CD4-positive, alpha-beta T cell treated with Interleukin-10 for 1 hour (primary cell): ENCODE data around the gene PPP1CC.
"Not testable (repeated sequence)": the region's sequence is repeated elsewhere in the genome, so short reads cannot be mapped to it uniquely, and the experiment has no call there.

Experiments
- DNase-seq: peaks from one replicate; pipeline ENCODE4 v3.0.0-alpha.2; 2020

Gene PPP1CC

DNA sequence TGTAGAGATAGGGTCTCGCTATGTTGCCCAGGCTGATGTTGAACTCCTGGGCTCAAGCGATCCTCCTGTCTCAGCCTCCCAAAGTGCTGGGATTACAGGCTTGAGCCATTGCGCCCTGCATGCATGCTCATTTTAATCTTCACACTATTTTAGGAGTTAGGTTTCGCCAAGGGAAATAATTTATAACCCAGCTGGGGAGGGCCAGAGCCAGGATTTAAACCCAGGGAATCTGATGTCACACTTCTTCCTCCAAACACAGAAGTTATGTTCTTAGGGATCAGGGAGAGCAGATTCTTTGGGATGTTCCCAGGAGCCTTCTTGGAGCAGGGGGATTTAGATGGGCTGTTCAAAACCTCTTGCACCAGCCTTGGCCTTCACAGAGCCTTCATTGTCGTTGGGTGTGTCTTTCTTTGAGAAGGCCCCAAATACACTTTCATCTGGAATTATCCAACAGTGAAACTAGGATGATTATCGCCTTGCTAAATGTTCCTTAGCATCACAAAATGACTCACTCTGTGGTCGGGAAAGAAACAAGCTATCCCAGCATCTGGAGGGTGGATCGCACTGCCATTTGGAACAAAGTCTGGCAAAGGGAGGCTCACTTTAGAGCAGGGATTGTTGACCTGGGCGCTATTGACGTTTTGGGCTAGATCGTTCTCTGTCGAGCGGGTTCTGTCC lies 8.2 kb upstream of the PPP1CC start:
- DNase-seq: no peak

DNA sequence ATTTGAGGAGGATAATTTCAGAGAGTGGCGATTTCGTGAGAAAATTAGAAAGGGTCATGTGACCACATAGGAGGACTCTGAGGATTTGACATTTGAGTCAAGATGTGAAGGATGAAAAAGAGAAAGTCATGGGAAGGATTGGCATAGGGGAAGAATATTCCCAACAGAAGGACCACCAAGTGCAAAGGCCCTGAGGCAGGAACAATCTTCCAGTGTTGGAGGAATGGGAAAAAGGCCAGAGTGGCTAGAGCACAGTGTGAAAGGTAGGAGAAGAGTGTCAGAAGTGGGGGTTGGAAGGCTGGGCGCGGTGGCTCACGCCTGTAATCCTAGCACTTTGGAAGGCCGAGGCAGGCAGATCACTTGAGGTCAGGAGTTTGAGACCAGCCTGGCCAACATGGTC lies 3.9 kb upstream of the PPP1CC start:
- no peak for DNase-seq

DNA sequence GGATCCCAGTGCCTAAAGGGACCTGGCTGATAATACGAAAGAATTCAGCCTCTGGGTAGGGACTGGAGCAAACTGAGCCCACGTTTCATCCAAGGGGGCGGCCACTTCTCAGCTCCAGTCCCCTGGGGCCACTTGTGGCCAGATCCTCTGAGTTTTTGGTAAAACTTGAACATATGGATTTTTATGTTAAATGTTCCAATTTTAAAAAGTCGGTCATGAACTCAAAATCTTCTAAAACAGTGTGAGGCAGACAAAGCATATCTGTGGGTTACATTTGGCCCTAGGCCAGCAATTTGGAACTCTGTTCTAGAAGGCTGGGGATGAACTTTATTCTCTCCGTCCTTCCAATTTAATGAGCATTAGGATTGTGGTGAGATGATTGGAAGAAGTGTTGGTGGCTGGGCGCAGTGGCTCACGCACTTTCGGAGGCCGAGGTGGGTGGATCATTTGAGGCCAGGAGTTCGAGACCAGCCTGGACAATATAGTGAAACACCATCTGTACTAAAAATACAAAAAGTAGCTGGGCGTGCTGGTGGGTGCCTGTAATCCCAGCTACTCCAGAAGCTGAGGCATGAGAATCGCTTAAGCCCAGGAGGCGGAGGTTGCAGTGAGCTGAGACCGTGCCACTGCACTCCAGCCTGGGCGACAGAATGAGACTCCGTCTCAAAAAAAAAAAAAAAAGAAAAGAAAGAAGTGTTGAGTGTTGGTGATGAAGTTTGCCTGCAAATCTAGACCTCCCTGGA lies 3.0 kb upstream of the PPP1CC start:
- no peak for DNase-seq

DNA sequence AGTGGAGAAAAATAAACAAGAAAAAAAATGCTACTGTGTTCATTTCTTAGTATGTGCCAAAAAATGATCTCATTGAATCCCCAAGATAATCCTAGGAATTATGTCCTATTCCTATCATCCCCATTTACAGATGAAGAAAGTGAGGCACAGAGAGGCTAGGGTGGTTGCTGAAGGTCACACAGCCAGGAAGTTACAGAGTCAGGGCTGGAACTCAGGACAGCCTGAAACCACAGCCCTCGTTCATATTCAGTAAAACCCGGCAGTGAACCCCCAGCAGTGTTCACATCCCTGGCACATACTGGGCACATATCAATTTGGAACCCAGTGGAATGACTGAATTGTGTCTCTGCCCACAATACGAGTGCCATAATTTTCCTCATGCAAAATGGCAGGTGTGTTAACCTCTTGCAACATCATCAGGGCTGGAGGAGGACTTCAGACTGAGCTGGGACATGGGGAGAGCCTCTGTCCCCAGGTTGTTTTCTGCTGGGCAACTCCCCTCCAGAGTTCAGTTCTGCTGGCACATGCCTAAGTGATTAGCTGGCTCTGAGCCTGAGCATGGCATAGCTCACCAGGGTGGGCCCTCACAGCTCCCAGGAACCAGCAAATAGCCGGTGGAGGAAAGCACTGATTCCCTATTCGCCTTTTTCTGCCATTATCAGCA lies 2.0 kb upstream of the PPP1CC start:
- no peak for DNase-seq

DNA sequence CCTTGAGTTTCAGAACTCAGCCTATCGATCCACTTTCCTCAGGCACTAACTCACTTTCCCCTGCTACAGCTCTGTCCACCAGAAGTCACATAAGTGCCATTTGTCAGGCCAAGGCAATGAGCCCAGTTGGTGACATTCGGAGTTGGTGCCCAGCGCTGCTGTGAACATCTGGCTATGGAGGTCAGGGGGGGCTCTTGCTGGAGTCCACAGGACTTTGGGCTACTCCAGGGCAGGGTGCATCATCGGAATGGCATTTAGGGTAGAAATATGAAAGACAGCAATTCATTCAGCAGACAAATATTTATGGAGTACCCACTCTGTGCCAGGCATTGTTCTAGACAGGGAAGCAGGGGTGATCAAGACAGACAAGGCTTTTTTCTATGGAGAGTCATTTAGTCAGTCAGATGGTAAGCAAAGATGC lies 1.5 kb upstream of the PPP1CC start:
- no peak for DNase-seq

DNA sequence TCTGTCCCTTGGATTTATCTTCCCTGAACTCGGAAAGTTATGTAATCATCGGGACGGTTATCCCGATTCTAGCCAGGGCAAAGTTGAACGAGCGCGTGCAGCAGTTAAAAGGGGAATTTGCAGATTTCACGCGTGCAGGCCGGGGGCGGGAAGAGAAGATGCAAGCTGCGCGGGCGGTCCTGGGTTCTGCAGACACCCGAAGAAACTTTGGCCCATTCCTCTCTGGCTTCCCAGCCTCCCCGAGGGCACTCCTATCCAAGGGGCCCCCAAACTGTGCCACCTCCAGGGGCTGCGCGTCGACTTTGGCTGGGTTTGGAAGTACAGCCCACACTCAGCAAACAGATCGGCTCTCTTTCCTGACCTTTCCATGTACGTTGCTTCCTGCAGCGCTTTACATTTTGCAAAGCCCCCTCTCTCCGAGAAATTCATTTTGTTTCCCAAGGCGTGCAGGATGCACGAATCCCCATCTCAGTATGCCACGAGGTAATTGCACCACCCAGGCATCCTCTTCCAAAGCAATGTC lies 941 bp upstream of the PPP1CC start:
- no peak for DNase-seq

DNA sequence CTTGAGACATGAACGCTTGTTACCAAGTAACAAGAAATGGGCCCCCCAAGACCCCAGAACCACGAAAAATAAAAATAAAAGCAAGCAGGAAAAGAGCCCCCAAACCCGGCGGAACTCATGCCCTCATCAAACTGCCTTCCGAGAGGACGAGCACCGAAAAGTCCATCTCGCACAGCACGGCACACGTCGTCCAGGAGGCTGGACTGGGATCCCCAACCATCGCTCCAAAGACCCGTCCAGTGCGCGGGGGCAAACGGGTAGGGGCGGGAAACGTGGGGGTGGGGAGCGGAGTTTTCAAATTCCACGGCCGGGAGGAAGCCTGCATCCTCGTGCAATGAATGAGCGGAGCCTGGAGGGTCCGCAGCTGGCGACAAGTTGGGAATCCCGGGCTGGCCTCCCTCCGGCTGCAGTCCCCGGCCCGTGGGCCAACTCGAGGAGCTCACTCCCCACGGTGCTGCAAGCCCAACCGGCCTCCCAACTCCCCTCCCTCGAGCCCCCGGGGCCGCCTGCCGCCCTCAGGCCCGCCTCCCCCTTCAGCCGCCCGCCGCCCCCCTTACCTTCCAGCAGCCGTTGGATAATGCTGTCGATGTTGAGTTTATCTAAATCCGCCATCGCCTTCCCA lies 484 bp downstream of the PPP1CC start:
- DNase-seq: no peak

DNA sequence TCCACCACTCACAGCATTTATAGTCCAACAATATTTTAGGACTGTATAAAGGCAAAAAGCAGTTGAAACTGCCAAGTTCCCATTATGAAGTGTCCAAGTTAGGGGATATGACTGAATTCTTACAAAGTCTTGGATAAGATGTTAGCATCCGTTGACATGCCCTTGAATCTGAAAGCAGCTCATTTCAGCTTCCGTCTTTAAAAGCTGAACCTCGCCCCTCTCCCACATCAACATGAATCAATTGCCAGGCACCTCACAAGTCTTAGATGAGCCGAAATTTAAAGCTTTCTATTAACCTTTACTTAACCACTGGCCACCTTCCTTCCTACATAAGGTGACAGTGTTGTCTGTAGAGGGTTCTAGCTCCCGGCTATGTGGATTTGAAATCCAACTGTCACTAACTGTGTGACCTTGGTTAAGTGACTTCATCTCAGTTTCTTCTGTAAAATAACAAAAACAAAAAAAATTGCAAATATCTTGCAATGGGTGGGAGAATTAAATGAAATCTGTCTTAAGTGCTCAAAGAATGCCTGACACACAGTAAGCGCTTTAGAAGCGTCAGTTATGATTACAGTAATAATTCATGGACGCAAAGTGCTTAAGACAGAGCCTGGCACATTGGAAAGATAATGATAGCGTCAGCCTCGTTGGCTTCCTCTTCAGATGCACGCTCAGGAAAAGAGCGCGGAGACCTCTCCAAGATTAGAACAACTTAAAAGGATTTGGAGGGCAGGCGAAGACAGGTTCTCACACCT lies 1.2 kb downstream of the PPP1CC start:
- DNase-seq: peak; percentile 38

DNA sequence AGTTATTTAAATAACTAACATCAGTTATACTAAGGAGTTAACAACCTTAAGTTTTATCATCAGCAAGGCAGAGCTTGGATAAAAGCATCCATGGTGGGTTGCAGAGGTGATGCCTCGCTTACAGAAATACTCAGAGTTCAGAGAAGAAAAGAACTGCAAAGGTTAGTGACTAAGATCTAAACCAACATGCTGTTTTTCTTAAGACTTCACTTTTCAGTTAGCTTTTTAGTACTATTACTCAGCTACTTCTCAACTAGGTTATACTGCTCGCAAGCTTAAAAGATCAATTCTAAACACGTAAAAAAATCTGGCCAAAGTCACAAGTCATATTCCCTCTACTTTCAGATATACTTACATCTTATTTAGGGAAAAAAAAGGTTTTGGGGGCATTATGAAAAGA lies 2.8 kb downstream of the PPP1CC start:
- no peak for DNase-seq

DNA sequence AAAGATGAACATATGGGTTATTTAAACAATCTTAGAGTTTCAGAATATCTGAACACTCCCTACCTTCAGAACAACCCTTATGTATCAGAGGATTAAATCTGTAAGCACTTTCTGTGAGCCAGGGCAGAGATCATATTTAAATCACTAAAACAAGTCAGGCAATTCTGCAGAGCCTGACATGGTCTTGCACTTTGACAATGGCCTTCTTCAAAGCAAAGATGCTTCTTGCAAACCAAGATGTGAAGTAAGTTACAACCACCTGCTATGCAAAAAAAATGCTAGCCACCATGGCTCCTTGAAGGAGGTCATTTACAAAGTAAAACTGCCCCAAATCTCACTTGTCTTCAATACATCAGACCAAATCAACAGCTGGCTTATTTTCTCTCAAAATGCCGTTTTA lies 3.2 kb downstream of the PPP1CC start:
- DNase-seq: no peak

DNA sequence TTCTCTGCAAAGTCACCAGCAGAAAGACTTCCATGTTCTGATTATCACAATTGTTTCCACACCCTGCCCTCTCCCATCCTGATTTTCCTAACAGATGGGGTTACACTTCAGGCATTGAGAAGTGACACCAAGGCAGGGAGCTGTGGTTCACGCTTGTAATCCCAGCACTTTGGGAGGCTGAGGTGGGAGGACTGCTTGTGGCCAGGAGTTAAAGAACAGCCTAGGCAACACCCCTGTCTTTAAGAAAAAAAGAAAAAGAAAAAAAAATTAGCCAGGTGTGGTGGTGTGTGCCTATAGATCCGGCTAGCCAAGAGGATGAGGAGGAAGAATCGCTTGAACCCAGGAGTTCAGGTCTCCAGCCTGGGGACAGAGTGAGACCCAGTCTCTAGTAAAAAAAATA lies 5.2 kb downstream of the PPP1CC start:
- DNase-seq: no peak

DNA sequence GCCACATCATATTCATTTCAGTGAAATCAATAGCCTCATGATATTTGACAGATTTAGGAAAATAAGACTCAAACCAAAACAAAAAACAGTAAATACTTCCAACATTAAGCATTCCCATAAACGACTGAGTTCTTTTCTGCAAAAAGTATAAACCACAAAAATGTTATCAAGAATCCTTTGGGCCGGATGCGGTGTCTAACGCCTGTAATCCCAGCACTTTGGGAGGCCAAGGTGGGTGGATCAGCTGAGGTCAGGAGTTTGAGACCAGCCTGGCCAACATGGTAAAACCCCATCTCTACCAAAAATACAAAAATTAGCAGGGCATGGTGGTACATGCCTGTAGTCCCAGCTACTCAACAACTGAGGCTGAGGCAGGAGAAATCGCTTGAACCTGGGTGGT lies 5.7 kb downstream of the PPP1CC start:
- not testable (repeated sequence) for DNase-seq

DNA sequence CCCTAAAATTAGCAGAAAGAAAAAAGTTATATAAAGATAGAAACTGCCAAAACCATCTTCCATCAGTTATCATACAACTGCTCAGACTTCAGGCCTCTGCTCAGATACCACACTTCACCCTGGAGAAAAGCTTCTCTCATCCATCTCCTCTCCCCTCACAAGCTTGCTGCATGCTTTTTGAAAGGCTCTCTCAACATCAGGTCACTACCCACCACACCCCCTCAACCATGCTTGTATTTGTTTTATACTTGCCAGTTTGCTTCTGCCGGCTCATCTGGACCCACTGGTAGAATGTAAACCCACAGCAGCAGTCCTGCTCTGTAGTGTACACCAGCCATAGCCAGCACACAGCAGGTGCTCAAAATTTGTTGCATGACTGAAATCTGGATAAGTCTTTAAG lies 8.8 kb downstream of the PPP1CC start:
- no peak for DNase-seq

DNA sequence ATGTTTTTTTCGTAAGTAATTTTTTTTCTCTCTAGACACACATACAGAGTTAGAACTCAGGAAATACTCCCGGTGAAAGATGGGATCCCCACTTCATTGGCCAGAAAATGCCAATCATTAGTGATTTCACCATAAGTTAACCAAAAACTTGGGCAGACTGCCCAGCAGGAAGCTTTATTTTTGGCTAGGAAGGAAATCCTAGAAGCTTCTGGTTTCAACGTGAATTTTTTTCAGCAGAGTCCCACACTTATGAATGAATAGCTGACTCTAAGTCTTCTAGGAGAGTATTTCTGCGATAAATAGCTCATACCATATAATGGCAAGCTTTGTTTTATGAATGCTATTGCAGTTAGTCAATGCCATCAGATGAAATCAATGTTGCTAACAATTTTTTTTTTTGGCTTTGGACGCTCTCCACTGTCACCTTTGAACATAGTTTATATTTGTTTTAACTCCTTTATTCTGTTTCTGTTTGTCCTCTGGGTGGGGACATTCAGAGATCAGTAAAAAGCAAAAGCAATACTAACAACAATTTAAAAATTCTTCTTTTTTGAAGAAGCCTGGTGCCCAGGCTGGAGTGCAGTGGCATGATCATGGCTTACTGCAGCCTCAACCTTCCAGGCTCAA lies 9.5 kb downstream of the PPP1CC start:
- no peak for DNase-seq

DNA sequence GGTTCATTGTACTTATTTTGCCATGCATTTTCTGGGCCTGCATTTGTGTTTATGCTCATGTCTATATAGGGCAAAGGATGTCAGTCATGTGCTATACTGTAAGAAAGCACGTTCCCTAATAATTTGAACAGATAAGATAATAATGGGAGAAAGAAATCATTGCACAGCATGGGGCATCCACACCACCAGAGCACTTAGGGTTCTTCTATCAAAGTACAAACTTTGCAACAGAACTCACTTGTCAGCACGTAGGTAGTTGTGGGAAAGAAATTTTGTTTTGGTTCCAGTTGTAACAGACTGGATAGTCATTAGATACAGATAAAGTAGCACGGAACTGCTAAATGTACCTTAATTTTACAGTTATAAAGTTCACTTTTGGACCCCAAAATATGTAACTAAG lies 10.1 kb downstream of the PPP1CC start:
- DNase-seq: no peak

DNA sequence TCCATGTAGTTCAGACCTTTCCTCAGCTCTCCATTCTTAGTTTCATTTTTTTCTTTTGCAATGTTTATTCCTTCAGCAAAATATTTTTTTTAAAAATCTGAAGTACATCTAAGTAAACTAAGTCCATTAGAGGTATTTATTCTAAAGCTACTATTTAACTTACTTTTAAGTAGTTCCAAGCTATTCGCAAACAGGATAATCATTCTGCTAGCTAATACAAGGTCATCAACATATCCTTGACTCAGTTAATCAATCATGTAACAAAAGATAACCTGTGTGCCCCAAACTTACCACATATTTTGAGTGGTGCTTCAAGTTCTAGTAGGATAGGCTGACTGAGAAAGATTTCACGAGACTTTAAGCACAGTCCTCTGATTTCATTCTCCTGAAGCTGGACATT lies 11.2 kb downstream of the PPP1CC start:
- DNase-seq: no peak

DNA sequence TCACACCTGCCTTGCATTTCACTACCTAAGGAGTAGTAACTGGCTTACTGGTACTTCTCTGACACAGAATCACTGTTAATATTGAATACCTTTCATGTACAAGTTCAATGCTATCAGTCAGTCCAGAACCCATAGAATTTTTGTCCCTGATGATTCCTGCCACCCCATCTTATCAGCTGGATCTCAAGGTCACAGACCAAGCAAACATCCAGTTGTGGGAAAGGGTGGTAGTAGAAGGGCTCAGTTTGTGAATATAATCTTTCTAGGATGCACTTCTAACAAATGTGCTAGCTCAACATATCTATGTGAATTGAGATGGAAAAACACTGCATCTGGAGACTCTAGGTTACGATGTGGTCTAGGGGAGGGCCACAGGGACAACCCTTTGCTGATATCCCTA lies 14.1 kb downstream of the PPP1CC start:
- DNase-seq: no peak

DNA sequence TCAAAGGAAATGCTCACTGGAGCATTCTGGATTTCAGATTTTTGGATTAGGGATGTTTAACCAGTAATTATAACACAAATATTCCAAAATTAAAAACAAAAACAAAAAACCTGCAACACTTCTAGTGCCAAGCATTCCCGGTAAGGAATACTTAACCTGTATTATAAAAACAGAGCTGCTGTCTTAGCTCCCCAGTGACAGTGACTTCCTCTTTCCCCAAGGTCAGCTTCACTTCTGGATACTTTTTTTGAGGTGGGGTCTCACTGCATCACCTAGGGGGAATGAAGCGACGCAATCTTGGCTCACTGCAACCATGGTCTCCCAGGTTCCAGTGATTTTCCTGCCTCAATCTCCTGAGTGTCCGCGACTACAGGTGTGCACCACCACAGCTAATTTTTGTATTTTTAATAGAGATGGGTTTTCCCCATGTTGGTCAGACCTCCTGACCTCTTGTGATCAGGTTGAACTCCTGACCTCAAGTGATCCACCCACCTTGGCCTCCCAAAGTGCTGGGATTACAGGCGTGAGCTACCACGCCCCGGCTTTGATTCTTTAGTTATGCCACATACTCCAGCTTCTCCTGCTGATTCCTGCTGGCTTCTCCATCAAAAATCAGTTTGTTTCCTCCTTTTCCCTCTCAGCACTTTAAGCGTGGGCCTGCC lies 15.9 kb downstream of the PPP1CC start:
- DNase-seq: no peak

DNA sequence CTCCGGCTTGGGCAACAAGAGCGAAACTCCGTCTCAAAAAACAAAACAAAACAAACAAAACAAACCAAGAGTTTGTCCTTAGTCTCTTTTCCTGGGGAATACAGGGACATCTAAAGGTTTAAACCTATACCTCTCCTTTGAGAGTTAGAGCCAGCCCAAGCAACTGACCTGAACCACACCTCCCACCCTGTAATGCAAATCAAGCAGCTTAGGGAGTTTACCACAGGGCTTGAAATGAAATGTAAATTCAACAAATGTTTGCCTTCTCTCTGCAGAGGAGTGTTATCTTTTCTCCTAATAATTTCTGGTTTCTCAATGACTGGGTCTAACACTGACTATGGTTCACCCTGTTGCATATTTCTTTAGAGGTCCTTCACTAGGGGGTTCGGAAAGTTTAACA lies 16.7 kb downstream of the PPP1CC start:
- no peak for DNase-seq

DNA sequence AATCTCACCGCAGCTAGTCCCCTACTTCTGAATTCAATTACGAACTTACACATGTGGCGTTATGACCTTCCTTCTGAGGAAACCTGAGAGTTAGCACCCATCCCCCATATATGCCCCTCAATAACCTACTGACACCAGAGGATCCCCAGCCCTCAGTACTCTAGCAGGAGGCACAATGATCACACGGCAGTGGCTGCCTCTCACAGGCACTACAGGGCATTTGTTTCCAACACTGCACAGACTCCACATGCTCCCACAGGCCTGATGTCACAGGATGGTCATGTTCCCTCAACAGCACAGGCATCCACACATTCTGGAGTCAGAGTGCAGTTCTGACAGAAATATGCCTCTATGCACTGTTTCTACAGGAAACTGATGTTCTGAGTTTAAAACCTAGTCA lies 17.4 kb downstream of the PPP1CC start:
- no peak for DNase-seq

DNA sequence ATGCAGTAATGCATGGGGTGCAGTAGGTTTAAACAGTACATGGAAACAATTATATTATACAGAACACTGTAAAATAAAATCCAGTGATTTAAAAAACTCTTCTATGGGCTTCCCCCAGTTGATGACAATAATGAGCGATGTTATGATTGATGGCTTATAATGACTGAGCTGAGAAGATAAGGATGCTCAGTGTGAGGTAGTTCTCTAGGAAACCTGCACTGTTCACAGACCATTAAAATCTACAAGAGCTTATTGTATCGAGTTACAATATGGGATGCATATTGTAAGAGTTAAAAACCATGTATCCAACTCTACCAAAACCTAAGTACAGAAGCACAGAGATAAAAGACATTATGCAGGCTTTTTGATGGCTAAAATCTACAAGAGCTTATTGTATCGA lies 19.8 kb downstream of the PPP1CC start:
- not testable (repeated sequence) for DNase-seq

DNA sequence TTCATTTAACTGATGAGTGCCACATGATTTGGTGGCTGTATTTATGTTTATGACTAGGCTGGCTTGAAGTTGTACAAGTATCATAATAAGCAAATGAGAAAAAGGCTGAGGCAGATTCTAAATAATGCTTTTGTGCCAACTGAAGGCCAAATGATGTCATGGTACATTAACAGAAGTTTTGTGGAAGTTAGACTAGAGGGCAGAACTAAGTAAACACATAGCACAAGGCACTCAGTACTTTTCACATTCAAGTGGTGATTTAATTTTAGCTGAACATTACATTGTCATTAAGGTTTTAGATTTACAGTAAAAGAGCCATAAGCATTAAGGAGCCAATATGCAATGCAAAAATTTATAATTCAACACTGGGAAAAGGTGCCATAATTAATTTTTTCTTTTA lies 21.1 kb downstream of the PPP1CC start:
- no peak for DNase-seq
